H1 (cell line): ENCODE measurements around the gene KLHL28. TPM values are rescaled to one million over a fixed set of nuclear protein-coding genes. Genes with fewer than 3 reads are reported as not detected.

Source experiments
- EGR1 ChIP-seq: IDR thresholded peaks from 2 replicates; pipeline ENCODE4 v1.6.1; 2011; ENCODE audit warnings: low read depth, low read length, borderline replicate concordance
- EZH2 ChIP-seq: fragments of 200-600 bp; sonication (generic); IDR thresholded peaks from 2 replicates; pipeline ENCODE4 v1.7.1; 2012; ENCODE audit warnings: low read depth, mild to moderate bottlenecking, moderate library complexity, low read length, inconsistent platforms; ENCODE audit not compliant: severe bottlenecking
- JUN ChIP-seq: IDR thresholded peaks from 2 replicates; pipeline ENCODE4 v1.6.1; 2011; ENCODE audit warnings: low read depth, mild to moderate bottlenecking, improper control_type of control experiment, low read length
- KDM4A ChIP-seq: IDR thresholded peaks from one replicate; pipeline ENCODE4 v1.7.1; 2012; ENCODE audit warnings: low read depth, mild to moderate bottlenecking, moderate library complexity, low read length, inconsistent platforms; ENCODE audit not compliant: severe bottlenecking
- KDM5A ChIP-seq: fragments of 200-600 bp; IDR thresholded peaks from 2 replicates; pipeline ENCODE4 v1.7.1; 2012; ENCODE audit warnings: mild to moderate bottlenecking, low read length, inconsistent platforms, mixed read lengths
- PHF8 ChIP-seq: fragments of 200-600 bp; sonication (generic); conservative IDR thresholded peaks from 2 replicates; pipeline ENCODE4 v1.7.1; 2012; ENCODE audit warnings: low read depth, mild to moderate bottlenecking, inconsistent platforms, low read length, moderate library complexity
- RAD21 ChIP-seq, 2 experiments: IDR thresholded peaks in 1 of 2; conservative IDR thresholded peaks in 1 of 2; 2 replicates each; pipeline ENCODE4 v1.6.1; 2011; ENCODE audit warnings: low read depth in 2 of 2, low read length in 2 of 2, improper control_type of control experiment in 1 of 2, inconsistent platforms in 1 of 2, mild to moderate bottlenecking in 1 of 2, moderate library complexity in 1 of 2
- RXRA ChIP-seq: IDR thresholded peaks from 2 replicates; pipeline ENCODE4 v1.6.1; 2011; ENCODE audit warnings: low read depth, mild to moderate bottlenecking, low read length, moderate library complexity; ENCODE audit not compliant: insufficient read depth
- SIN3A ChIP-seq, 2 experiments: IDR thresholded peaks in 1 of 2; conservative IDR thresholded peaks in 1 of 2; 2 replicates each; pipeline ENCODE4 v1.6.1; 2011 to 2012; ENCODE audit warnings: low read length in 2 of 2, improper control_type of control experiment in 1 of 2, low read depth in 1 of 2, mild to moderate bottlenecking in 1 of 2
- TCF12 ChIP-seq: IDR thresholded peaks from 2 replicates; pipeline ENCODE4 v1.6.1; 2011; ENCODE audit warnings: low read depth, mild to moderate bottlenecking, low read length
- ZNF274 ChIP-seq: IDR thresholded peaks from 2 replicates; pipeline ENCODE4 v1.7.0; 2012; ENCODE audit warnings: low read length, borderline replicate concordance; ENCODE audit errors: extremely low read depth
- polyA plus RNA-seq, 7 experiments: library from polyadenylated mRNA; depleted of rRNA in 3 of 7; stranded (reverse) in 5 of 7; unstranded in 2 of 7; fragments of >200 nt in 5 of 7; fragments of 200-250 nt in 2 of 7; gene quantifications; 1 replicate in 5 of 7; 2 replicates in 1 of 7; 4 replicates in 1 of 7; pipeline versions ENCODE4 v1.2.1 to v1.2.3, GENCODE V29; 2011 to 2013; ENCODE audit warnings: missing spikeins in 2 of 7, mixed read lengths in 2 of 7
- total RNA-seq: library from RNA; stranded (reverse); fragmentation: NEBNext Ultra II Directional; extraction: Animal tissue kit (Norgen Biotek cat#: 25700); gene quantifications from 2 replicates; pipeline ENCODE4 v1.2.1, GENCODE V29; 2021
- TF ChIP-seq, protein P1 (sequence below): IDR thresholded peaks from 2 replicates; pipeline ENCODE4 v1.6.1; 2012; ENCODE audit warnings: inconsistent platforms

Gene KLHL28
- total and polyA plus RNA-seq, 2 of the 8 experiments (the other 6 are each of a cell fraction or from before 2014, with no cell fraction given), result 3.3 to 10.5 TPM

DNA sequence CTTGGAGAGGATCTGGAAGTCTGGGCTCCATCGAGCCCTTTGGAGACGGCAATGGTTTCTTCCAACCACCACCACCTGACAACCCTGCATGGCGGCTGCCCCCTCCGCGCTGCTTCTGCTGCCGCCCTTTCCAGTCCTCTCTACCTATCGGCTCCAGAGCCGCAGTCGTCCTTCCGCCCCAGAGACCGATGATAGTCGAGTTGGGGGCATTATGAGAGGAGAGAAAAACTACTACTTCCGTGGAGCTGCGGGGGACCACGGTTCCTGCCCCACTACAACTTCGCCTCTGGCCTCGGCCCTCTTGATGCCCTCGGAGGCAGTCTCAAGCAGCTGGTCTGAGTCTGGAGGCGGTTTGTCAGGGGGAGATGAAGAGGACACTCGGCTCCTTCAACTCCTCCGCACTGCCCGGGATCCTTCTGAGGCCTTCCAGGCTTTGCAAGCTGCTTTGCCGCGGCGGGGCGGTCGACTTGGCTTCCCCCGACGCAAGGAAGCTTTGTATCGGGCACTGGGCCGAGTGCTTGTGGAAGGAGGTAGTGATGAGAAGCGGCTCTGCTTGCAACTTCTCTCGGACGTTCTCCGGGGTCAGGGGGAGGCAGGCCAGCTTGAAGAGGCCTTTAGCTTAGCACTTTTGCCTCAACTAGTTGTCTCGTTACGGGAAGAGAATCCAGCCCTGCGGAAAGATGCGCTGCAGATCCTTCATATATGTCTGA is 742 bp upstream of the KLHL28 start (continued):
- TF ChIP-seq, protein P1, sequence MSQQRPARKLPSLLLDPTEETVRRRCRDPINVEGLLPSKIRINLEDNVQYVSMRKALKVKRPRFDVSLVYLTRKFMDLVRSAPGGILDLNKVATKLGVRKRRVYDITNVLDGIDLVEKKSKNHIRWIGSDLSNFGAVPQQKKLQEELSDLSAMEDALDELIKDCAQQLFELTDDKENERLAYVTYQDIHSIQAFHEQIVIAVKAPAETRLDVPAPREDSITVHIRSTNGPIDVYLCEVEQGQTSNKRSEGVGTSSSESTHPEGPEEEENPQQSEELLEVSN, result peak; percentile 71
- TF ChIP-seq KDM5A (no peak), ZNF274 (no peak), JUN (no peak), SIN3A (conservative IDR thresholded peaks at IDR 0.05 in 1 of 2, IDR thresholded peaks at IDR 0.05 in 1 of 2; ENCODE audit: low read depth in 1 of 2, low read length in 2 of 2) (peak; percentile 46 to 83; a peak in 3 of 4 replicates), RAD21 (IDR thresholded peaks at IDR 0.05 in 1 of 2, conservative IDR thresholded peaks at IDR 0.05 in 1 of 2; ENCODE audit: low read depth in 2 of 2, low read length in 2 of 2) (no peak), RXRA (no peak), KDM4A (peak; percentile 84), EGR1 (no peak), TCF12 (no peak), PHF8 (peak; percentile 61), EZH2 (no peak)
